ENCODE measurements around the gene SLC35A2. TPM values are rescaled to one million over a fixed set of nuclear protein-coding genes. Genes with fewer than 3 reads are reported as not detected.

SLC35A2 gene
- total and polyA plus RNA-seq, 4 donors, result 10.4 to 27.9 (median 20.5) TPM

DNA sequence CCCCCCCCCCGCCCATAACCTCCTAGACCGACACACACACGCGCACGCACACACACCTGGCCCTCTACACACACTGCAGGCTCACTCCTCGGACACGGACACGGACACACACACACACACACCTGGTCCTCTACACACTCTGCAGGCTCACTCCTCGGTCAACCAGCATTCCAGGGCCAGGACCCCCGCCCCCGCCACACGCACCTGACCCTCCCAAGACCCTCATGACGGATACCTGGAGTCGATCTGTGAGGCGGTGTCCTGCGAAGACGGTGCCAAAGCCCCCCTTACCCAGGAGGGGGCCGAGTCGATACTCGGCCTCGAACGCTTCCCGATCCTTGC lies 6.8 kb upstream of the SLC35A2 start:
- Histone ChIP-seq H3K36me3 (ENCODE audit: control insufficient read depth, insufficient read depth, low read length) (peaks cover 25% of the 10 kb centered on the region), H3K4me3 (ENCODE audit: low read depth, low read length) (peak overlapping the region; percentile 64), H3K4me1 (ENCODE audit: control insufficient read depth, insufficient read depth, low read length) (peaks cover 16% of the 10 kb centered on the region), H3K27ac (ENCODE audit: low read depth, low read length) (peak overlapping the region; percentile 81), H3K9me3 (ENCODE audit: control insufficient read depth, insufficient read depth, low read length) (no peaks in the 10 kb centered on the region), H3K27me3 (ENCODE audit: control insufficient read depth, insufficient read depth, low read length) (no peaks in the 10 kb centered on the region)
- no peak for DNase-seq (ENCODE audit: low read depth in 4 of 6, low spot score in 6 of 6)
- WGBS (ENCODE audit: insufficient coverage), result 23% methylated on average over 18 of the region's 23 CpGs

DNA sequence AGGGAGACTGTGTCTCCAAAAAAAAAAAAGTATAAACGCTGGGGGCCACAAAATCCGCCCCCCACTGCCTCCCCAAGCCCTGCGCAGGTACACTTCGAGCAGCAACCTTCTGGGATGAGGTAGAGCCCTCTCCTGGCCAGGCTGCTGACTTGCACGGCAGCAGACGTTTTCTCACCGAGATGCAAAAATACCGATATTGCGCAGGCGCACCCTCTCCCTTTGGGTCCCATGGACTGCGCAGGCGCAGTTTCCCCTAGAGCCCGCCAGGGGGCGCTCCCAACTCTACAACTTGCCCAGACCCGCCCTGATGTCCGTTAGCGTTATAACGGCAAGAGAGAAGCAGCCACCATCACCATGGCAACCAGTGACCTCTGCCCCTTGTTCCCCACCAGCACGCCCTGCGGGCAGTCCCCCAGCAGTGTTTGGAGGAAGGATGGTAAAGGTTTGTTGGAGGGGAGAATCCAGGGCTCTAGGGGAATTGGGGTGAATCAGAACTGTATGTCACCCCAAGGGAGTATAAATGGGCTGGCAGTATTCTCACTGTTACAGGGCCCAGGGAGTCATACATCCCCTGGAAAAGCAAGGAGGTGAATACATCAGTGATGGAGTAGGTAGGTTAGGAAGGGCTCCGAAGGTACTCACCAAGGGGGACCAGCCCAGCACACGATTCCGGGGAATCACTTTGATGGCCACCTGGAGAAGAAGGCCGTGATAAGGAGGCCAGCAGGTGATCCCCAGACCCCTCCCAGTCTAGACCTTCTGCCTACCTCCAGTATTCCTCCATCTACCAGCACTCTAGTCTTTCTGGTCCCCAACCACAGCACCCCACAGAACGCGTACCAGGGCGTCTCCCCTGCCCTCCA lies 5.9 kb upstream of the SLC35A2 start:
- peak overlapping the region; percentile 62 for H3K27ac ChIP-seq (ENCODE audit: low read depth, low read length)
- H3K27me3 ChIP-seq (ENCODE audit: control insufficient read depth, insufficient read depth, low read length), result no peaks in the 10 kb centered on the region
- peak overlapping the region; percentile 21 for H3K4me3 ChIP-seq (ENCODE audit: low read depth, low read length)
- H3K9me3 ChIP-seq (ENCODE audit: control insufficient read depth, insufficient read depth, low read length), result no peaks in the 10 kb centered on the region
- 29% methylated on average over 21 of the region's 27 CpGs for WGBS (ENCODE audit: insufficient coverage)
- peaks cover 20% of the 10 kb centered on the region for H3K4me1 ChIP-seq (ENCODE audit: control insufficient read depth, insufficient read depth, low read length)
- DNase-seq (ENCODE audit: low read depth in 4 of 6, low spot score in 6 of 6), result peak in 5 of 6 donors; percentile 59 to 97 (median 77)
- H3K36me3 ChIP-seq (ENCODE audit: control insufficient read depth, insufficient read depth, low read length), result peaks cover 17% of the 10 kb centered on the region

DNA sequence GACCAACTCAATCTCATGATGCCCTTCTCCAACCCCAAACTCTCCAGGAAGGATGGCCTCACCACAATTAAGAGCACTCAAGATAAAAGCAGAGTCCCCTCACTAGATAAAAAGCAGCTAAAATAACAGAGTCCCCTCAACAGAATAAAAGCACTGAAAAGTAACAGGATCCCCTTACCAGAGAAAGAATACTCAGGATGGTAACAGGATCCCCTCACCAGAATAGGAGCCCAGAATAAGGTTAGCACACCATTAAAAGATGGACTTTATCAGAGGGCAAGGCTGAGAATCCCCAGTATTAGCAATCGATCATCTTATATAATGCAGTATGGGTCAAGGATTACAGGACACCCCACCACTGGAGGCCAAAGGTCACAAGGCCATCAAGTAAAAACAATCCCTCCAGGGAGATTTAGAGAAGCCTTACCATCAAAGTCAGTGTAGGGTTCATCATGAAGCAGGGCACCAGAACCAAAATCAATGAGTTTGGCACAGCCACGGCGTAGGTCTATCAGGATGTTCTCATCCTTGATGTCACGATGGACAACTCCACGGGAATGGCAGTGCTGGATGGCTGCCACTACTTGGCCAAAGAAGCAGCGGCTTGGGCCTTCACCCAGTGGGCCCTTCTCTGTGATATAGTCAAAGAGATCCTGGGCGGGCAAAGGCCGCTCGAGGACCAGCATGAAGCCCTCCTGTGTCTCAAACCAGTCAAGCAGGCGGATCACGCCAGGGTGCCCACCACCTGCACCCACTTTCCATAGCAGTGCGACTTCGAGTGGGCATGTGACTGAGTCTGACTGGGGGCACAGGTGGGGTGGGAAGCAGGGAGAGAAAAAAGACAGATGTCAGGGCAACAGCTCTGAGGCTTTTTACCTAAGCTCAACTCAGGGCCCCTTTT lies 3.4 kb upstream of the SLC35A2 start:
- peaks cover 33% of the 10 kb centered on the region for H3K4me1 ChIP-seq (ENCODE audit: control insufficient read depth, insufficient read depth, low read length)
- H3K4me3 ChIP-seq (ENCODE audit: low read depth, low read length), result no peak overlapping the region
- WGBS (ENCODE audit: insufficient coverage), result 85% methylated on average over 8 of the region's 13 CpGs
- no peaks in the 10 kb centered on the region for H3K9me3 ChIP-seq (ENCODE audit: control insufficient read depth, insufficient read depth, low read length)
- DNase-seq (ENCODE audit: low read depth in 4 of 6, low spot score in 6 of 6), result no peak
- peaks cover 12% of the 10 kb centered on the region for H3K36me3 ChIP-seq (ENCODE audit: control insufficient read depth, insufficient read depth, low read length)
- H3K27ac ChIP-seq (ENCODE audit: low read depth, low read length), result no peak overlapping the region
- no peaks in the 10 kb centered on the region for H3K27me3 ChIP-seq (ENCODE audit: control insufficient read depth, insufficient read depth, low read length)

DNA sequence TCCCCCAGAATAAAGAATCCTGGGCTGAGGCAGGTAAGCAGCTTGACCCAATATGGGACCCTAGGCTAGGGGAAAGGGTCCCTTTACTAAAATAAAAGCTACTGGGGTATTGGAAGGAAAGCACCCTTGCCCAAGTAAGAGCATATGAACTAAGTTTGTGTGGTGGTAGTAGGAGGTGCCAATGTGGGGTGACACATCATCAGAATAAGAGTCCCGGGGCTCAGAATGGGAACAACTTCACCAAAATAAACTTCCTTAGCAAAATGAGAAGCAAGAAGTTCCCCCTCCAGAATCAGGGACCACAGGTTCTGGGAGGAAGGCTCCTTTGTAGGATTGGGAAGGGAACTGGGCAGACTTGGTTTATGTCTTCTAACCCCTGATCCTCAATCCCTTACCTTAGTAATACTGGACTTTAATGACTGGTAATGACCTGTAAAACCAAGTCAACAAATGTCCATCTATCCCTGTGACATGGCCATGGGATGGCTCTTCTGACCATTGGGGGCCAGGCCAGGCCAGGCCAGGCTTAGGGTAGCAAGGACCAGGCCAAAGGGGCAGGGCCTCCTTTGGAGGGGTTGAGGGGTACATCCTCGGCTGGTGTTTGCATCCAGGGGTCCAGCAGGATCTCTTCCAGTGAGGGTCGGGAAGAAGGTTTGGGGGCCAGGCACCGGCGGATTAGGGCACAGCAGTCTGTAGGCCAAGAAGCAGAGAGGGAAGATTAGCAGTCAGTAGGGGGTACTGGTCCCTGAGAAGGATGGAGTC lies 2.3 kb upstream of the SLC35A2 start:
- H3K36me3 ChIP-seq (ENCODE audit: control insufficient read depth, insufficient read depth, low read length), result peaks cover 16% of the 10 kb centered on the region
- no peak for DNase-seq (ENCODE audit: low read depth in 4 of 6, low spot score in 6 of 6)
- no peaks in the 10 kb centered on the region for H3K9me3 ChIP-seq (ENCODE audit: control insufficient read depth, insufficient read depth, low read length)
- no peaks in the 10 kb centered on the region for H3K27me3 ChIP-seq (ENCODE audit: control insufficient read depth, insufficient read depth, low read length)
- H3K4me1 ChIP-seq (ENCODE audit: control insufficient read depth, insufficient read depth, low read length), result peaks cover 29% of the 10 kb centered on the region
- H3K4me3 ChIP-seq (ENCODE audit: low read depth, low read length), result no peak overlapping the region
- no peak overlapping the region for H3K27ac ChIP-seq (ENCODE audit: low read depth, low read length)
- 87% methylated on average over 4 of the region's 5 CpGs for WGBS (ENCODE audit: insufficient coverage)

DNA sequence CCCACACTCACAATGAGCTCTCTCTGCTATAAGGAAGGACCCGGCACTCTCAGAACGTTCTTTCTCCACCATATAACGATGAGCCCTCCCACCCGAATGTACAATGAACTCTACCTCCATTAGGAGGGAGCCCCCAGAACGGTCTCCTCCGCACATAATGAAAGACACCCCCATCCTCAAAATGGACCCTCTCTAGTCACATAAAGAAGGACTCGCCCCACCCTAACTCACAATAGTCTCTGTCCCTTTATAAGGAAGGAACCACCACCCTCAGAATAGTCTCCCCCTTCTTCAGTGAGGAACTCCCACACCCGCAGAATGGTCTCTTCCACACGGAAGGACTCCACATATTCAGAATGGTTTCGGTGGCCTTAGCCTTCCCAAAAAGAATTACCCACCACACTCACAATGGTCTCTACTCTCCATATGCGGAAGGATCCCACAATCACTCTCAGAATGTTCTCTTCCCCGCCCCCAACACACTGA lies 477 bp downstream of the SLC35A2 start:
- DNase-seq (ENCODE audit: low read depth in 4 of 6, low spot score in 6 of 6), result no peak
- WGBS (ENCODE audit: insufficient coverage), result 30% methylated on average over 12 of the region's 12 CpGs
- Histone ChIP-seq H3K27ac (ENCODE audit: low read depth, low read length) (peak overlapping the region; percentile 72), H3K27me3 (ENCODE audit: control insufficient read depth, insufficient read depth, low read length) (no peaks in the 10 kb centered on the region), H3K4me1 (ENCODE audit: control insufficient read depth, insufficient read depth, low read length) (peaks cover 18% of the 10 kb centered on the region), H3K4me3 (ENCODE audit: low read depth, low read length) (peak overlapping the region; percentile 83), H3K9me3 (ENCODE audit: control insufficient read depth, insufficient read depth, low read length) (no peaks in the 10 kb centered on the region), H3K36me3 (ENCODE audit: control insufficient read depth, insufficient read depth, low read length) (peaks cover 25% of the 10 kb centered on the region)

DNA sequence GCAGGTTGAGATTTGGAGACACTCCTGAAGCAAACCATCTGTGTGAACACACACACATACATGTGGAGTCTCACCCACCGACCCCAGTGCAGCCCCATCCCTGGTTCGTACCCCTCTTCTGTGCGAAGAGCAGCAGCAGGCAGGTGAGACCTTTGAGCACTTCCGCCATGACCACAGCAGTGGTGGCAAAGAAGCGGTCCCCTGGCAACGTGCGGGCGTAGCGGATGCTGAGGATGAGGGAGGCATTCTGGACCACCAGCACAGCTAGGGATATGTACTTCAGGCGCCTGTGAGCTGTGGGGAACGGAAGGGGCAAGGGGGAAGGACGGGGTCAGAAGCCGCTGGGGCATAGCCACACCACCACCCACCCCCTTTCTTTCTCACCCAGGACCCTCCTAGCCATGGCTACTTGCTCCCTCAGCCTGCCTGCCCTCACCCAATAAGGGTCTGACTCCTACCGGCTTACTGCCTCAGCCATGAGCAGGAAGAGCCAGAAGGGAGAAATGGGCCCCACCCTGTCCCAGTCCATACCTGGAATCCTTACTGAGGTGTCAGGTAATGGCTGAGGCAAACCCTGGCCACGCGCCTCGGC lies 1.6 kb downstream of the SLC35A2 start:
- no peak for DNase-seq (ENCODE audit: low read depth in 4 of 6, low spot score in 6 of 6)
- no peak overlapping the region for H3K4me3 ChIP-seq (ENCODE audit: low read depth, low read length)

DNA sequence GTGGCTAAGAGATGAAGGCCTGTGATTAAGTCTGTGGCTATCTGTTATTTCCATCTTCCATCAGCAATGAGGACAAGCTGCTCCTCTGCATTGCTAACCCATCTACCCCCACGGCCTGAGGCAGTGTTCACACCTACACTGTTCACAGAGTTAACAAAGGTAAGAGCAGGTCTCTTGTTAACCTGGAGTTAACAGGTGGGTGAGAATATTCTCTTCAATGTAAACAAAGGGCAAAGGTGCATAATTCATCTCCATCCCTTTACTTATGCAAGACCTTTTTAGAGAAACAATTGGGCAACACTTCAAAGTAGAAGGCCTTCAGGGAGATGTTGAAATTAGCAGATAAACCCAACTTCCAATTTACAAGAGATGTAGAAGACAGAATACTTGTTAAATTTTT lies 2.8 kb downstream of the SLC35A2 start:
- H3K27me3 ChIP-seq (ENCODE audit: control insufficient read depth, insufficient read depth, low read length), result no peaks in the 10 kb centered on the region
- DNase-seq (ENCODE audit: low read depth in 4 of 6, low spot score in 6 of 6), result no peak
- peaks cover 18% of the 10 kb centered on the region for H3K4me1 ChIP-seq (ENCODE audit: control insufficient read depth, insufficient read depth, low read length)
- WGBS (ENCODE audit: insufficient coverage), result no CpG with 5 or more reads among the region's 1 CpG
- H3K27ac ChIP-seq (ENCODE audit: low read depth, low read length), result no peak overlapping the region
- no peaks in the 10 kb centered on the region for H3K9me3 ChIP-seq (ENCODE audit: control insufficient read depth, insufficient read depth, low read length)
- H3K36me3 ChIP-seq (ENCODE audit: control insufficient read depth, insufficient read depth, low read length), result peaks cover 29% of the 10 kb centered on the region
- H3K4me3 ChIP-seq (ENCODE audit: low read depth, low read length), result no peak overlapping the region

More for the DNA sequence above, 1.6 kb downstream of the SLC35A2 start:
- WGBS (ENCODE audit: insufficient coverage), result 89% methylated on average over 5 of the region's 17 CpGs
- Histone ChIP-seq H3K9me3 (ENCODE audit: control insufficient read depth, insufficient read depth, low read length) (no peaks in the 10 kb centered on the region), H3K27me3 (ENCODE audit: control insufficient read depth, insufficient read depth, low read length) (no peaks in the 10 kb centered on the region), H3K36me3 (ENCODE audit: control insufficient read depth, insufficient read depth, low read length) (peaks cover 30% of the 10 kb centered on the region), H3K27ac (ENCODE audit: low read depth, low read length) (no peak overlapping the region), H3K4me1 (ENCODE audit: control insufficient read depth, insufficient read depth, low read length) (peaks cover 18% of the 10 kb centered on the region)

DNA sequence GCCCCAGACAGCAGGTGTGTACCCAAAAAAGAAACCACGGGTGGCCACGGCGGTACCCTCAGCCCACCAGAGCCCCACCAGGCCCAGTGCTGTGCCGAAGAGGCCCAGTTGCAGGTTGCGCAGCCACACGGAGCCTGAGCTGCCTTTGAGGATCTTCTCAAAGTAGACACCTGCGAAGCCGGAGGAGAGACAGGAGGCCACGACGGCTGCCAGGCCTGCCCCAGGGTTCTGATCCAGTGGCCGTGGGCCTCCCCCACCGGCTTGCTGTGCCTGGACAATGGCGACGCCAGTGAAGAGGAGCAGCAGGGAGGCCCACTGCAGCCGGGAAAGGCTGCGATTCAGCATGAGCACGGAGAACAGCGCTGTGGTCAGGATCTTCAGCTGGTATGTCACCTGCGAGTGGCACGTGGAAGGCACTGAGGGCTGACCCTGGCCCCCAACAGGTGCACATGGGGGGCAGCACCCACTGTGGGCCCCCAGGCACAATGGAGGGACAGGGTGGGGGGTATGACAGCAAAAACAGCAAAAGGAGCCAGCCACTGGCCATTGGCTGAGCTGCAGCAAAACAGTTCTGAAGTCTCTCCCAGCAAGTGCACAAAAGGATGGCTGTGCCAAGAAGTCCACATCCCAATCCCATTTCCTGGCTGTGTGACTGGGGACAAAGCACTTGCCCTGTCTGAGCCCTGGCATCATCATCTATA lies 6.2 kb downstream of the SLC35A2 start:
- WGBS (ENCODE audit: insufficient coverage), result 88% methylated on average over 20 of the region's 20 CpGs

More for the DNA sequence above, 6.2 kb downstream of the SLC35A2 start:
- peaks cover 50% of the 10 kb centered on the region for H3K36me3 ChIP-seq (ENCODE audit: control insufficient read depth, insufficient read depth, low read length)
- no peak for DNase-seq (ENCODE audit: low read depth in 4 of 6, low spot score in 6 of 6)
- H3K27ac ChIP-seq (ENCODE audit: low read depth, low read length), result no peak overlapping the region
- H3K4me1 ChIP-seq (ENCODE audit: control insufficient read depth, insufficient read depth, low read length), result peaks cover 5% of the 10 kb centered on the region
- H3K9me3 ChIP-seq (ENCODE audit: control insufficient read depth, insufficient read depth, low read length), result no peaks in the 10 kb centered on the region
- no peaks in the 10 kb centered on the region for H3K27me3 ChIP-seq (ENCODE audit: control insufficient read depth, insufficient read depth, low read length)
- H3K4me3 ChIP-seq (ENCODE audit: low read depth, low read length), result no peak overlapping the region

All from spinal cord (tissue), 10 donors.